Endothelial cell of umbilical vein (primary cell): ENCODE measurements around the gene CYP27A1.
A peak's percentile ranks its signal among the peaks of the same experiment; 100 is the strongest.

ENCODE experiments used
- CTCF ChIP-seq, 2 donors: IDR thresholded peaks; 1 replicate in 1 of 2; 2 replicates in 1 of 2; pipeline ENCODE4 v1.5.1; 2011; ENCODE audit warnings: low read length in 2 of 2, mild to moderate bottlenecking in 2 of 2, moderate library complexity in 2 of 2, control low read depth in 1 of 2, inconsistent platforms in 1 of 2, low read depth in 1 of 2; ENCODE audit not compliant: insufficient read depth in 1 of 2; ENCODE audit errors: extremely low read depth in 1 of 2
- EZH2 ChIP-seq: IDR thresholded peaks from 2 replicates; pipeline ENCODE4 v1.6.1; 2012; ENCODE audit warnings: borderline replicate concordance, low read depth, mild to moderate bottlenecking, moderate library complexity, low read length, inconsistent platforms; ENCODE audit not compliant: severe bottlenecking
- JUN ChIP-seq: IDR thresholded peaks from 2 replicates; pipeline ENCODE4 v1.6.1; 2011; ENCODE audit warnings: borderline replicate concordance, low read depth; ENCODE audit not compliant: insufficient read length, insufficient read depth
- MAX ChIP-seq: IDR thresholded peaks from 2 replicates; pipeline ENCODE4 v1.6.1; 2011; ENCODE audit not compliant: insufficient read depth, insufficient read length
- MYC ChIP-seq: IDR thresholded peaks from one replicate; pipeline ENCODE4 v1.6.1; 2011; ENCODE audit warnings: mild to moderate bottlenecking, low read depth, low read length
- POLR2A ChIP-seq: IDR thresholded peaks from 2 replicates; pipeline ENCODE4 v1.6.1; 2012; ENCODE audit warnings: low read depth, mild to moderate bottlenecking, control low read depth, low read length
- POLR2AphosphoS5 ChIP-seq: IDR thresholded peaks from 2 replicates; pipeline ENCODE4 v1.6.1; 2012; ENCODE audit warnings: low read depth, mild to moderate bottlenecking, control low read depth, low read length, moderate library complexity; ENCODE audit not compliant: insufficient read depth

DNA sequence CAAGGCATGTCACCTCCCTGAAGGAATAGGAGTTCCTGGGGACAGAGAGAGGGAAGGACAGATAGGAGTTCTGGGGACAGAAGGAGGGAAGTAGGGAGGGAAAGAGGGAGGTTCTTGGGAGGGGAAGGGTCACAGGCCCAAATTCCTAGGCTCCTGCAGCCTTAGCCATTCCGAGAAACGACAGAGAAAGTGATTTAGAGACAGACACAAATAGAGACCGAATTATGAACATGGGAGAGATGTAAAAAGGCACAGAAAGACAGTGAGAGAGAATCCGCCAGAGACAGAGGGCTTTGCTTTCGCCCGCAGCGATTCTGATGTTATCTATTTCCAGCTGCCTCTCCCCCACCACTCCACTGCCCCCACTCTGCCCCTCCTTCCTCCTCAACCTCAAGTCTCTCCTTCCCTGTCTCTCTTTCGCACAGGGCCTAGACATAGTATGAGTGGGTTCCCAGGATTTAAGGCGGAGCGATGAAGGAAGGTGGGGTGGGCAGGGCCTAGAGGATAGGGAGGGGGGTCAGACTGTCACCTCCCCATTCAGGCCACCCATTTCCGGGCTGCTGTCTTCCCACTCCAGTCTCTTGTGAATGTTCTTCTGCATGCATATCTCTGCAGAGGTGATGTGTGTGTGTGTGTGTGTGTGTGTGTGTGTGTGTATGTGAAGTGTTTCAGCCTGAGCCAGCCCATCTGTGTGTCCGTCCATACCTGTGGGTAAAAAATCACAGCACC lies 74.4 kb downstream of the CYP27A1 start:
- no peak for TF ChIP-seq POLR2AphosphoS5
- TF ChIP-seq CTCF (IDR thresholded peaks at IDR 0.05; ENCODE audit: extremely low read depth in 1 of 2, insufficient read depth in 1 of 2, low read depth in 1 of 2, low read length in 2 of 2), result no peak
- TF ChIP-seq POLR2A, result no peak
- TF ChIP-seq EZH2, result peak; percentile 33
- TF ChIP-seq JUN, result no peak
- TF ChIP-seq MAX, result no peak
- no peak for TF ChIP-seq MYC
